ENCODE data around the gene LRP2.

DNA sequence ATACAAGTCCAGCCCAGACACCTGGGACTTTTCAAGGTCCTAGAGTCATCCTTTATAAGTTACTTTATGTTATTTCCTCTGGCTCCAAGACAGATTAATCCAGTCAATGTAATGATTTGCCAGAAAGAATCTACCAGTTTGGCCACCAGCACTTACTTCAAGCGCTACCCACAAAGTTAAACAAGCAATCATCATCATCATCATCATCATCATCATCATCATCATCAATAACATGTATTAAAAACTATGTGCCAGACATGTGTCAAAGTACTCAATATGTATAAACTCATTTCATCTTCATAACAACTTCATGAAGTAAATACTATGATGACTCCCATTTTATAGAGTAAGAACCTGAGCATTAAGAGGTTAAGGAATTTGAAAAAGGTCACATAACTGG is 64.3 kb downstream of the LRP2 start:
- TF ChIP-seq CTCF (IDR thresholded peaks at IDR 0.05; ENCODE audit: low read depth, low read length, missing input control) (no peak), RAD21 (IDR thresholded peaks at IDR 0.05) (no peak), TAF1 (conservative IDR thresholded peaks at IDR 0.05) (no peak), GABPA (IDR thresholded peaks at IDR 0.05 in 1 of 2, conservative IDR thresholded peaks at IDR 0.05 in 1 of 2) (no peak), NR2F2 (IDR thresholded peaks at IDR 0.05) (no peak), JUND (IDR thresholded peaks at IDR 0.05) (no peak), MAX (IDR thresholded peaks at IDR 0.05) (no peak)
- TF ChIP-seq, protein P1, sequence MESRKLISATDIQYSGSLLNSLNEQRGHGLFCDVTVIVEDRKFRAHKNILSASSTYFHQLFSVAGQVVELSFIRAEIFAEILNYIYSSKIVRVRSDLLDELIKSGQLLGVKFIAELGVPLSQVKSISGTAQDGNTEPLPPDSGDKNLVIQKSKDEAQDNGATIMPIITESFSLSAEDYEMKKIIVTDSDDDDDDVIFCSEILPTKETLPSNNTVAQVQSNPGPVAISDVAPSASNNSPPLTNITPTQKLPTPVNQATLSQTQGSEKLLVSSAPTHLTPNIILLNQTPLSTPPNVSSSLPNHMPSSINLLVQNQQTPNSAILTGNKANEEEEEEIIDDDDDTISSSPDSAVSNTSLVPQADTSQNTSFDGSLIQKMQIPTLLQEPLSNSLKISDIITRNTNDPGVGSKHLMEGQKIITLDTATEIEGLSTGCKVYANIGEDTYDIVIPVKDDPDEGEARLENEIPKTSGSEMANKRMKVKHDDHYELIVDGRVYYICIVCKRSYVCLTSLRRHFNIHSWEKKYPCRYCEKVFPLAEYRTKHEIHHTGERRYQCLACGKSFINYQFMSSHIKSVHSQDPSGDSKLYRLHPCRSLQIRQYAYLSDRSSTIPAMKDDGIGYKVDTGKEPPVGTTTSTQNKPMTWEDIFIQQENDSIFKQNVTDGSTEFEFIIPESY (IDR thresholded peaks at IDR 0.05), result no peak

All from liver (tissue), 3 donors.